ENCODE results near the gene NUP58. TPM values are rescaled to one million over a fixed set of nuclear protein-coding genes. Genes with fewer than 3 reads are reported as not detected.

NUP58 gene
- total RNA-seq, 1 donor from 2014 or later: 22.8 TPM

GRCh38 chr13:25266706-25267105 is 34.7 kb upstream of the NUP58 start:
- no peak overlapping the region for H3K27ac ChIP-seq (replicated peaks)
- H3K36me3 ChIP-seq: peaks cover 63% of the 10 kb centered on the region
- intact Hi-C loops (cut with micrococcal nuclease): no loop called here
- no peak for DNase-seq
- no peaks in the 10 kb centered on the region for H3K4me1 ChIP-seq
- no peaks in the 10 kb centered on the region for H3K27me3 ChIP-seq (ENCODE audit: low read depth)
- no peak overlapping the region for H3K4me3 ChIP-seq
- H3K9me3 ChIP-seq (replicated peaks): no peaks in the 10 kb centered on the region
- TF ChIP-seq, protein P1, sequence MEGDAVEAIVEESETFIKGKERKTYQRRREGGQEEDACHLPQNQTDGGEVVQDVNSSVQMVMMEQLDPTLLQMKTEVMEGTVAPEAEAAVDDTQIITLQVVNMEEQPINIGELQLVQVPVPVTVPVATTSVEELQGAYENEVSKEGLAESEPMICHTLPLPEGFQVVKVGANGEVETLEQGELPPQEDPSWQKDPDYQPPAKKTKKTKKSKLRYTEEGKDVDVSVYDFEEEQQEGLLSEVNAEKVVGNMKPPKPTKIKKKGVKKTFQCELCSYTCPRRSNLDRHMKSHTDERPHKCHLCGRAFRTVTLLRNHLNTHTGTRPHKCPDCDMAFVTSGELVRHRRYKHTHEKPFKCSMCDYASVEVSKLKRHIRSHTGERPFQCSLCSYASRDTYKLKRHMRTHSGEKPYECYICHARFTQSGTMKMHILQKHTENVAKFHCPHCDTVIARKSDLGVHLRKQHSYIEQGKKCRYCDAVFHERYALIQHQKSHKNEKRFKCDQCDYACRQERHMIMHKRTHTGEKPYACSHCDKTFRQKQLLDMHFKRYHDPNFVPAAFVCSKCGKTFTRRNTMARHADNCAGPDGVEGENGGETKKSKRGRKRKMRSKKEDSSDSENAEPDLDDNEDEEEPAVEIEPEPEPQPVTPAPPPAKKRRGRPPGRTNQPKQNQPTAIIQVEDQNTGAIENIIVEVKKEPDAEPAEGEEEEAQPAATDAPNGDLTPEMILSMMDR (IDR thresholded peaks at IDR 0.05; ENCODE audit: borderline replicate concordance): no peak

- Histone ChIP-seq H3K27me3 (ENCODE audit: low read depth) (no peaks in the 10 kb centered on the region), H3K9me3 (replicated peaks) (no peaks in the 10 kb centered on the region), H3K4me1 (no peaks in the 10 kb centered on the region), H3K27ac (replicated peaks) (no peak overlapping the region), H3K36me3 (peaks cover 65% of the 10 kb centered on the region), H3K4me3 (no peak overlapping the region)
- TF ChIP-seq, protein P1 (IDR thresholded peaks at IDR 0.05; ENCODE audit: borderline replicate concordance): peak; percentile 21
- intact Hi-C loops (cut with micrococcal nuclease): no loop called here
- no peak for DNase-seq
These were observed 33.7 kb upstream of the NUP58 start for GRCh38 chr13:25267715-25268114.

GRCh38 chr13:25268561-25268960 is 32.9 kb upstream of the NUP58 start:
- H3K9me3 ChIP-seq (replicated peaks): no peaks in the 10 kb centered on the region
- TF ChIP-seq, protein P1 (IDR thresholded peaks at IDR 0.05; ENCODE audit: borderline replicate concordance): no peak
- peaks cover 65% of the 10 kb centered on the region for H3K36me3 ChIP-seq
- no peak overlapping the region for H3K4me3 ChIP-seq
- no peaks in the 10 kb centered on the region for H3K4me1 ChIP-seq
- intact Hi-C loops (cut with micrococcal nuclease): no loop called here
- DNase-seq: no peak
- no peaks in the 10 kb centered on the region for H3K27me3 ChIP-seq (ENCODE audit: low read depth)
- no peak overlapping the region for H3K27ac ChIP-seq (replicated peaks)

DNA sequence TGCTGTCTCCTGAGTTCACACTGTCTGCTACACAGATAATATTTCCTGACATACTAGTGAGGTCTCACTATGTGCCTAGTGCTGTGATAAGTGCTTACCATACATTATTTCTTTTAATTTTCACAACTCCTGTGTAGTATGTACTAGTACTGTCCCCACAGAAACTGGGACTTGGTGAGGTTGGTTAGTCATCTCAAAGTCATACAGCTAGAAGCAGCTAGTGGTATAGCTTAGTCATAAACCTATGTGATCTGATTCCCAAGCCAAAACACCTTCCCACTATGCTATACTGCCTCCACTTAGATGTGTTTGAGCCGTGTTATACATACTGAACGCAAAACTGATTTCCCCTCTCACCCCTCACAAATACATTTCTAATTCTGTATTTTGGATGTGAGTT is 24.7 kb upstream of the NUP58 start:
- intact Hi-C loops (cut with micrococcal nuclease): no loop called here
- DNase-seq: no peak
- Histone ChIP-seq H3K36me3 (peaks cover 23% of the 10 kb centered on the region), H3K27me3 (ENCODE audit: low read depth) (no peaks in the 10 kb centered on the region), H3K4me3 (no peak overlapping the region), H3K27ac (replicated peaks) (no peak overlapping the region), H3K4me1 (peaks cover 7% of the 10 kb centered on the region), H3K9me3 (replicated peaks) (no peaks in the 10 kb centered on the region)
- TF ChIP-seq, protein P1 (IDR thresholded peaks at IDR 0.05; ENCODE audit: borderline replicate concordance): no peak

DNA sequence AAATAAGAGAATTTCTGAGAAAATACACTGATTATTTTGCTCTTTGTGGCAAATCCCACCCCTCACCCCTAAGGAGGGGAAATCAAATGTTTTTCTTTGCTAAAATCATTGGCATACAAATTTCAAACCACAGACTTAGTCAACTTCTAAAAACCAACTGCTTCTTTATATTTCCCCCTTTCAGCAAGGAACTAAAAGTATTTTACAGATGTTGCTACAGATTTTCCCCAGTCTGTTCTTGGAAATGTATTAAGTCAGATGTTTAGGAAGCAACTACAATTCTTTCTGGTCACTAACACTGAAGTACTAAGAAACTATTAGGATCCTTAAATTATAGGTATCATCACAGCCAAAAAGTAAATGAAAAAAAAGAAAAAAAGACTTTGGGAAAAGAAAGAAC is 21.0 kb upstream of the NUP58 start:
- Histone ChIP-seq H3K4me3 (no peak overlapping the region), H3K36me3 (no peaks in the 10 kb centered on the region), H3K27ac (replicated peaks) (no peak overlapping the region), H3K9me3 (replicated peaks) (no peaks in the 10 kb centered on the region), H3K4me1 (peaks cover 23% of the 10 kb centered on the region), H3K27me3 (ENCODE audit: low read depth) (no peaks in the 10 kb centered on the region)
- DNase-seq: no peak
- intact Hi-C loops (cut with micrococcal nuclease): no loop called here
- TF ChIP-seq, protein P1 (IDR thresholded peaks at IDR 0.05; ENCODE audit: borderline replicate concordance): no peak
